NCI-H146 treated with DMSO at 0.1 percent for 48 hours (cell line): ENCODE data around the gene C4orf17.
"Not testable (repeated sequence)": the region's sequence is repeated elsewhere in the genome, so short reads cannot be mapped to it uniquely, and the experiment has no call there.

Source experiments
- DNase-seq: peaks from one replicate; lab custom pipeline; 2025; ENCODE audit not compliant: unreplicated experiment; lab: John Stamatoyannopoulos, UW

C4orf17 gene

DNA sequence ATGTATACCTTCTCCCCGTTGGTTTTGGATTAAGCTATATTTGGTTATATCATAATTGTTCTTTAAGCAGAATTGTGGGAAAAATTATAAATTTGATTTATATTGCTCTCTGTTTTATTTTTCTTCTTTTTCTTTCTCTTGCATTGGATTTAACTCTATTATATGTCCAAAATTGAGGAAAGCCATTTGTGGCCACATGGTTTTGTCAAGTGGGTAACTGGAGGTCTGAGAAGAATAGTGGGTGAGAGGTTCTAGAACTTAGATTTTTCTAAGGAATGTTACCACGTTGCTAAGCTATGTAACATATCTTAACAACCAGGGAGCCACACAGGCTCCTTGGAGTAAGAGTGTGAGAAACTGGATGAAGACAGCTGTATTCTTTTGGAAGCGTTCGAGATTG is at the start of gene C4orf17:
Gene C4orf17 (plus strand): TSS at position 301 of the 400 bp plus-strand sequence. CDS start 2,061 bp downstream, outside the sequence.
- DNase-seq, result no peak

DNA sequence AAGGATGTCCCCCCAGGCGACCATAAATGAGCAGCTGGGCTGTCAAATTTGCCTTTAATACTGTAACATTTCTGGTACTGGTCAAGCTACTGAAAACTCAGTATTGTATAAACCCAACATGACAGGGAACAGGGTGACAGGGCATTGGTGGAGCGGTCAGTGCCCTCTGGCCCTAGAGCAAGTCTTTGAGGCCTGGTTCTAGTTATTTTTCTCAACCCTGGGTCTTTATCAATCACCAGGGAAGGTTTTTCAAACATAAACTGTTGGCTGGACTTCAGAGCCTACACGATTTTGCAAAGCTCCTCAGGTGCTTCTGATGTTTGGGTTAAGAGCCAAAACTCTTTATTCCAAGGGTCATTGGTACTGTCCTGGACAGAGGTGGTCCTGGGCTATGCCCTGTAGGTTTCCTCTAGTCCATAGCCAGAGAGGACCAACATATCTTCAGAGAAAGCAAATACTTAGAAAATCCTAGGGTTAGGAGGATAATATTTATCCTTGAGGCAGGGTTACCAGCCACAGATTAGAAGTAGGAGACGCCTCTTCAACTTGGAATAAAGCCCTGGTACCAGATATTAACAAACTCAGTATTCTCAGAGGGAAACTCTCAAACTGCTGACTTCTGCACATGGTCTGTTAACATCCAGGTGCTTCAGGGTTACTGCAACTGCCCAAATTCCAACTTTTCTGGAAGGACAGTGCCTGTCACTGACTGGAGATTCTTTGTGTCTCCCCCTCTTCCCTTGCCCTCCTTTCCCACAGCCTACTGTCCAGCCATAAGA is 49.0 kb upstream of the C4orf17 start:
- DNase-seq, result no peak

DNA sequence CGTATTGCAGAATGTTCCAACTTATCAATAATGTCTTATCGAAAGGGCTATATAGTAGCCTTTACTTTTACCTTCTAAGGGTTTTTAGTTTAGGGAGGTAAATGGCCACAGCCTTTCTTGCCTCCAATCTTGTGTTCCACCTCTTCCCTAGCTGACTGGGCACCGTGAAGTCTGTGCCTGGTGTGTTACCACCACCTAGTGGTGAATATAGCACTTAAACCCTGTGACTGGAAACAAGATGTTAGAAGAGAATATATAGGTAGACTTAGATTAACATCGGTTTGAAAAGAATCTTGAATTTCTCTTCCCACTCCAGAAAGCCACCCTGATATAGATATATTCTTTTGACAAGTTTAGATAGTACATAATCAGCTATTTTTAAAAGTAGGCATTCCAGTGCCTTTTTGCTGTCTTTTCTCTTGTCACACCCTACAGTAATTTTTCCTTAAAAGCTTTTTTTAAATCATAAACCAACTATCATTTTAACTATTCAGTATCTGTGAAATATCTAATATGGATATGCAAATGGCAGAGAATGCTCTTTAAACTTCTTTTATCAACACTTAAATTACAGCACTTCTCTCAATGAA is 47.9 kb upstream of the C4orf17 start:
- no peak for DNase-seq

DNA sequence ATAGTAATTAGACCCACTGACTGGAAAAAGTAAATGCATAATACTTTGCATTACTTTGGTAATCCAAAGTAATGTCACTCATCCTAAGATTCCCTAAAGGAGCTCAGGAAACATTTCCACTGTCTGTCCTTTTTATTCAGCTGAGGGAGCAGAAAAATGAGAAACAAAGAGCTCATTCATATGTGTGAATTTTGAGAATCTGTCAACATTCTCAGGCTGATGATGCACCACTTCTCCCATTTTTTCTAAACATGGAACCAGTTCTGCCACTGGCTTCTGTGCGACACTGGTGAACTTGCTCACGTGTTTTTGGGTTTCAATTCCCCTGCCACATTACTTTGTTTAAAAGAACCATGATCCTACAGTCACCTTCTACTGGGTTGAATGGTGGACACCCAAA is 47.3 kb upstream of the C4orf17 start:
- no peak for DNase-seq

DNA sequence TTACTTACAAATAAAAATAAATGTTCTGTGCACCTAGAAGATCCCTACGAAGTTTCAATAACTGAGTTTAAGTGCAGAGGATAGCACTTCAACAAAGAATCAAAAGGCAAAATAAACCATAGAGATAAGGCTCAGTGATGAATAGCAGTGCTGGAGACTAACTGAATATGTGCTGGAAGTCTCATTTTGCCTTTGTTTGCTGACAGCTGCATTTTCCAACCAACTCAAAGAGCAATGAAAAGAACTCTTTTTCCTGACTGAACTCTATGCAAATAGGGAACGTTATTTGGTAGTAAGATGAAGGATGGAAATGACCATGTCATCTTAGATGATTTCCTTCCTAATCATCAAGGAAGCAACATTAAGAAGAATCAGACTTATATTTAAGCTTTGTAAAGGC is 42.9 kb upstream of the C4orf17 start:
- DNase-seq, result no peak

DNA sequence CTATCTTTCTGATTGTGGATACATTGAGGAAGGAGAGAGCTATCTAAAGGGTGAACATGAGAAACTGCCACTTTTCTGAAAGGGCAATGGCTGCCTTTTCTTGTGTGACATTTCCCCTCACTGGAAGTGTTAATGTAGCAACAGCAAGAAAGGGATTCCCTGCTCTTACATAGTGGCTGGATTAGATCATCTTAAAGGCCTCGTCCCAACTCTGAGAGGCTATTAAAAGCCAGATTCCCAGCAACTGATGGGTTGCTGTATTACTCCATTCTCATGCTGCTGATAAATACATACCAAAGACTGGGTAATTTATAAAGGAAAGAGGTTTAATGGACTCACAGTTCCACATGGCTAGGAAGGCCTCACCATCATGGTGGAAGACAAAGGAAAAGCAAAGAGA is 41.9 kb upstream of the C4orf17 start:
- no peak for DNase-seq

DNA sequence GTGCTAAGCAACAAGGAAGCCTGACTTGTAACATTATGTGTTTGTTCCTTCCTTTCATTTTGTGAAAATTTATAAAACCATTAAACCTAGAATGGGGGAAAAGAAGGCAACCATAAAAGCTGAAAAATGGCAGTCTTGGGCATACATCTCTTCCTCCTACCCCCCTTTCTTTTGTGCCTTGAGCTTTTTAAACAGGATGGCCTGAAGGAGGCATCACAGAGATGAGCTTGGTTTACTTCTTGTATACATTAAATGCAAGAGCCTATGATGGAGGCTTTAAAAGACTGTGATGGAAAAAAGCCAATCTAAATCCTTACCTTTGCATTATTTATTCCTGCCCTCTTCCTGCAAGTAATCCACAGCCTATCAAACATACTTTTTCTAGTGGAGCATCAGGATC is 39.5 kb upstream of the C4orf17 start:
- DNase-seq, result no peak

DNA sequence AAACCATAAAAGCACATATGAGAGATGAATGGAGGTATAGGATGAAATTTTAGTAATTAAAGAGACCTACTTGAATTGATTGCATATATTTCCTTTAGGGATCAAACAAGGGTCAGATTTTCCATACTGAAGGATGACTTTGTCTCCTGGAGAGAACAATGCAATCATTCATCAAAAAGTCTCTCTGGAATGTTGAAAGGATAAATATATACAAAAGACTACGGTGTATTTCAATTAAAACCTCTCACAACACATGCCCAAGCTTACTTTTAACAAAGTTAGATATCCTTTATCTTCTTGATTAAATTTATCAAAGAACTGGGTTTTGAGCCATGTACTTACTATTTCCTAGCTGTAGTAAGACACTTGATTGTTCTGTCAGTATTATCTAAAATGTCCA is 38.9 kb upstream of the C4orf17 start:
- no peak for DNase-seq

DNA sequence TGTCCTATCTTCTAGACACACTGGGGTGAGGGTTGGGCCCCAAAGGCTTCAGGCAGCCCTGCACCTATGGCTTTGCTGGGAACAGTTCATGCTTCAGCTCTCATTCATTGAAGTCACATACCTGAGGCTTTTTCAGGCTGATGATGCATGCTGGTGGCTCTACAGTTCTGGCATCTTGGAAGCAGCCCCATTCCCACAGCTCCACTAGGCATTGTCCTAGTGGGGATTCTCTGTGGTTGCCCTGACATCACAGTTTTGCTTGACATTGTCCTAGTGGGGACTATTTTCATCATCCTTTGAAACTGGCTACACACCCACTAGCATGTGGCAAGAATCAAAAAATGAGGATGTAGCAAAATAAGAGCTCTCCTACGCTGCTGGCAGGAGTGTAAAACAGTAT is 37.7 kb upstream of the C4orf17 start:
- DNase-seq, result no peak

DNA sequence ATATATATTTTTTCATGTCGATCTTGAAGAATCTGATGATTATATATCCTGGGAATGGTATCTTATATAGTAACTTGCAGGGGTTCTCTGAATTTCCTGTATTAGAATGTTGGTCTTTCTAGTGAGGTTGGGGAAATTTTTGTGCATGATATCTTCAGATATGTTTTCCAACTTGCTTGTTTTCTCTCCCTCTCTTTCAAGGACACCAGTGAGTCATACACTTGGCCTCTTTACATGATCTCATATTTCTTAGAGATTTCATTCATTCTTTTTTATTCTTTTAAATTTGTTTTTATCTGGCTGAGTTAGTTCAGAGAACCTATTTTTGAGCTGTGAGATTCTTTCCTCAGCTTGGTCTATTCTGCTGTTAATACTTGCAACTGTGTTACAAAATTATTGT is 27.2 kb upstream of the C4orf17 start:
- DNase-seq, result no peak

DNA sequence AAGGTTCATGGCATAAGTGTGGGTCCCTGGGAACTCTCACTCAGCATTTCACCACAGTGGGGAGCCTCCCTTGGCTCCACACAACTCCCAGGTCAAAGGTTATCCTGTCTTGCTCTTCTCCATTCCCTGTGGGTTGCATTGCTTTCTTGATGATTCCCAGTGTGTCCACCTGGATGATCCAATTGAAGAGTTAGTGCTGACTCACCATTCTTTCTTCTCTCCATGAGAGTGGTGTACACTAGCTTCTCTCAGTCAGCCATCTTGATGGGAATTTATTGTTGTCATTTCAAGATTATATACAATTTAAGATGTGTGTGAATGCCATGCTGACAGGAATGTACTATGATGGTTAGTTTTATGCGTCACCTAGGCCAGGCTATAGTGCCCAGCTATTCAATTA is 25.6 kb upstream of the C4orf17 start:
- no peak for DNase-seq

DNA sequence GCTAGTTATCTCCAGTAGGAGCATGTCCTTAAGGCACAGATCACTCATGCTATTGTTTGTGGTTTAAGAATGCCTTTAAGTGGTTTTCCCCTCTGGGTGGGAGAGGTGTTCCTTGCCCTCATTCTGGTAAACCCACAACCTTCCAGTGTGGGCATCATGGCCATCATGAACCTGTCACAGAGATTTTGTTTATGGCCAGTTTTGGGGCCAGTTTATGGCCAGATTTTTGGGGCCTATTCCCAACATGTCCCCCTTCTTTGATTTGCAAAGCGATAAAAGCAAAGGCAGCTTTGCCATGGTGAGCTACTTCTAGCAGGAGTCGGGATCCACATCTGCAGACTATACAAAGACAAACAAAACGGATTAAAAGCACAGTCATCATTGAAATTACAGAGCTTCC is 24.2 kb upstream of the C4orf17 start:
- not testable (repeated sequence) for DNase-seq

DNA sequence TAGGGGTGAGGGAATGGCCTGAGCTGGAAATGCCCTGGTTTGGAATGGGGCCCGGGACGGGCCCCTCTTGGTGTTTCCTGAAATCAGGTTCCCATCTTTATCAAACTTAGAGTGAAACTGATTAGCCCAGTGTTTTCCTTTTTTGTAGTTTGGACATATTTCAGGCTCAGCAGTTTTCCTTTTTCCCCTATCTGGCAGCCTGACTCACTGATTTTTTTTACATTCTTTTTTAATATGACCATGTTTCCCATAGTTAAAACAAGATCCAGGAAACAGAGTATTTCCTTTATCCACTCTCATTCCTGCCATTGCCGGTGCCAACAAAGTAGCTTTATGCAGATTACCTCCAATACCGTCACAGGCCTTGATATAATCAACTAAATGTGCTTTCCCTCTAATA is 20.5 kb upstream of the C4orf17 start:
- no peak for DNase-seq

DNA sequence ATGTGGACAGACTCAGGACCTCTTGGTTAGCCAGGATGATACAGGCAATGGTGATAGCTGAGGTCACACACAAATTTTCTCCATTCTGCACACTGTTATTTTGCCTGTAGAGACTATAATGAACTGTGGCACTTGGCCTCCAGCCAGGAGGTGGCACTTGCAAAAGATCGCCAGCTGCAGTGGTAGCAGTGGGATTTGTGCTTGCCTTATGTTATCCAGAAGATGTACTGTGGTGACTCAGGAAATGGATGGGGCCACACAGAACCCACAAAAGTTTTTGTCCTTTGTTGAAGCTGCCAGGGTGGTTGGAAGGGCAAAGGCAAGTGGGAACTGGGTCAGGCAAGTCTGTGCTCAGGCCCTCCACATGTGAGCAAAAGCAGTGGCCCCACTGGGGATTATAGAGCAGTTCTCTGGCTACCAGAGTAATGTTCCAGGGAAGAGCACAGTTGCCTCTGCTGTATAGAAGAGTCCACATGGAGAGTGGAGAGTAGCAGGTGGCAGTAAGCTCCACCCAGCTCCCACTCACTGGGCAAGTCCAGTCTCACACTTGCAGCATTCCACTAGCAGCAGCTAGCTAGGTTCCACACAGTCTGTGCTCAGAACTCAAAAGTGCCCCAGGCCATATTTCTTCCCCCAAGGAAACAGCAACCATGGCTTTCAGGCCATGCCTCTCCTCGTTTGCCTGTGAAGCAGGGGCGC is 5.9 kb upstream of the C4orf17 start:
- no peak for DNase-seq

DNA sequence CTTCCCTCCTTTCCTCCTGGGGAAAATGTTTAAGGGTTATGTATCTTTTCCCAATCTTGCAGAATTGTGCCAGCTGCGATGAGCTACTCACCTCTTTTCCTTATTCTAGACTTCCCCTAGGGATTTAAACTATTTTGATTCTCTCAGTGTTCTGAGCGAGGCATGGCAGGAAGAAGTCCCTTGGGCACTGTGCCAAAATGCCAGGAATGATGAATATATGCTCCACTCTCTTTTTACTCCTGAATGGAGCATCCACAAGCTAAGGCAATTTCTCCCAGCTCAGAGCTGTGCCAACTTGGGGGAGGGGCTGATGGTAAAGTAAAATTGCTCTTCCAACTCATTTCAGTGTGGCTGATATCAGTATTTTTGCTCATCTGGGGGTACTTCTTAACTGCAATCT is 4.0 kb upstream of the C4orf17 start:
- no peak for DNase-seq

DNA sequence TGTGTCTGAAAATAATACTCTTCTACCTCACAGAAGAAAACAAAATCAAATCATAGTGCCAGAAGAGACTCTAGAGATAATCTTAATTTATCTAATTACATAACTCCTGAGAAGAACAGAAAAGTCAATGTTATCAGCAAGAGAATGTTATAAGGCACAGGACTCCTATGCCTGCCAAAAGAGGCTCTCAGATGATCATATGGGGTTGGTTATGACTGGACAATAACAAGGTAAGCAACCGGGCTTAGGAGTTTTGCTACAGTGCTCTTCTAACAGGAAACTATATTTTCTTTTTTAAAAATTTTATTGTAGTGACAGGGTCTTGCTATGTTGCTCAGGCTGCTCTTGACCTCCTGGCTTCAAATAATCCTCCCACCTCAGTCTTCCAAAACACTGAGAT is 3.5 kb upstream of the C4orf17 start:
- DNase-seq, result no peak

DNA sequence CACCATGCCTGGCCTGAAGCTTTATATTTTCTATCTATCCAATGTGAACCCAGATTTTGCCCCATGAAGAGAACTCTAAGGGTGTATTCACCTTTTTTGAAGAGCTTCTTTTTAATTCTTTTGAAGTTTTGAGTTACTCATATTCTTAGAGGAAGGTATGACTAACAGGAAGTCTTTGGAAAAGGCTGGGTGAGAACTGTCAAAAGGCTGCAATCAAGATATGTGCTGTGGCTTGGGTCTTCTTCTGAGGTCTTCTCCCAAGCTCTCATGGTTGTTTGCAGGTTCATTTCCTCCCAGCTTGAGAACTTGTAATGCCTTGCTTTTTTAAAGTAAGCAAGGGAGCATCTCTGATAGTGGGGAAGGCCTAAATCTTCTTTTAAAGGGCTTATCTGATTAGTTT is 3.1 kb upstream of the C4orf17 start:
- no peak for DNase-seq

DNA sequence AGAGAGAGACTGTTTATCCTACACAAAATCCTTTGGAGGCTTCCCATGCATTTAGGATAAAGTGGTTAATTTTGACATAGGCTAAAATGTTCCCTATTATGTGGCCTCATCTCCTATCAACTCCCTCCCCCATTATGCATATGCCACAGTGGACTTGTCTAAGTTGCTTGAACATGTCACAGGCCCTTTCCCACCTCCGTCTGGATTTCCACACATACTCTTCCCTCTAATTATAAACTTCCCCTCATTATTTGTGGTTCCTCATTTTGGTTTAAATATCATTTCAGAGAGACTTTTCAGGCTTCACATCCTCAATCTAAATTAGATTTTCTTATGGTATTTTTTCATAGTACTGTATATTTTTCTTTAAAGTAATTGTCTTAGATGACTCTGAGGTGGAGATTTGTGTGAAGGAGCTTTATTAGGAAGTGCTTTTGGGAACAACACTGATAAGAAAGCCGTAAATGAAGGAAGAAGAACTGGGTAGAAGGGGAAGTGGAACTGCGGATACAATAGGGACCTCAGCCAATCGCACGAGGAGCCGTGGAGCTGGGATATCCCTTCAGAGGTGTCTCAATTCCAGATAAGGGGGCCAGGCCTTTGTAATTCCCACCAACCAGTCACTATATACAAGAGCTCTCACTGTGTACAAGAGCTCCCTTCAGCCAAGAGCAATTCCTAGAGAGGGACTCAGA is 7.9 kb downstream of the C4orf17 start:
- DNase-seq, result no peak

DNA sequence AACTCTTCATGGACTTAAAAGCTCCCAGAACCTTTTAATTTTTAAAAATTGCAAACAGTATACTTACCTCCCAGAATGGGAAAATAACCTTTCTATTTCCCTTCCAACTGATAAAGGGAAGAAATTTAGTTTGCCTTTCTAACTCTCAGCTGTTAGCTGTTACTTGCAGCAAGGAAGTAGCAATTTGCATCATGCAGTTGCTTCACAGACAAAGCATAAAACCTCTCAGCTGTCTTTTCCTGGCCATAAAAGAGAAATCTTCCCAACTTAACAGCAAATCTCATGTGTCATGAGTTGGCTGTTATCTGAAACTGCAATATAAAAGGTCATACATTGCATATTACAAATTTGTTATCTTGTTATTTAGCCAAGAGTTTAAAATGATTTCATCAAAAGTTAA is 18.4 kb downstream of the C4orf17 start:
- DNase-seq, result no peak

DNA sequence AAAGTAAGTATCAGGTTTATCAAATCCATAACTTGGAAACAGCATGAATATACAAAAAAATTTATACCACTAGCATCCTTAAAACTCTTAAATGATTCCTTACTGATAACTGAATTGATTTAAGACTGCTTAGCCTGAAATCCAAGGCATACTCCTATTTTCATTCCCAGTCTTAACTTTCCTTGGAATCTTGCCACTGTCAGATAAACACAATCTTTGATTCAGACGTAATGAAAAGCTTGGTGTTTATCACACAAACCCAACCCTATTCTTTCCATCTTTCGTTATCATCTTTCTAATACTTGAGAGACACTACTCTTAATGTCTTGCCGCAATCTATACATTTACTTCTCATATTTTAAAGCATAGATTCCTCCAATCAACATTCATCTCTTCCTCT is 19.1 kb downstream of the C4orf17 start:
- no peak for DNase-seq

DNA sequence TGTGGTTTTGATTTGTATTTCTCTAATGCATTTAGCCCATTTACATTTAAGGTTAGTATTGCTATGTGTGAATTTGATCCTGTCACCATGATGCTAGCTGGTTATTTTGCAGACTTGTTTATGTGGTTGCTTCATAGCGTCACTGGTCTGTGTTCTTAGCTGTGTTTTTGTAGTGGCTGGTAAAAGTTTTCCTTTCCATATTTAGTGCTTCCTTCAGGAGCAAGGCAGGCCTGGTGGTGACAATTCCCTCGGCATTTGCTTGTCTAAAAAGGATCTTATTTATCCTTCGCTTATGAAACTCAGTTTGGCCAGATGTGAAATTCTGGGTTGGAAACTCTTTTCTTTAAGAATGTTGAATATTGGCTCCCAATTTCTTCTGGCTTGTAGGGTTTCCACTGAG is 23.9 kb downstream of the C4orf17 start:
- DNase-seq, result not testable (repeated sequence)

DNA sequence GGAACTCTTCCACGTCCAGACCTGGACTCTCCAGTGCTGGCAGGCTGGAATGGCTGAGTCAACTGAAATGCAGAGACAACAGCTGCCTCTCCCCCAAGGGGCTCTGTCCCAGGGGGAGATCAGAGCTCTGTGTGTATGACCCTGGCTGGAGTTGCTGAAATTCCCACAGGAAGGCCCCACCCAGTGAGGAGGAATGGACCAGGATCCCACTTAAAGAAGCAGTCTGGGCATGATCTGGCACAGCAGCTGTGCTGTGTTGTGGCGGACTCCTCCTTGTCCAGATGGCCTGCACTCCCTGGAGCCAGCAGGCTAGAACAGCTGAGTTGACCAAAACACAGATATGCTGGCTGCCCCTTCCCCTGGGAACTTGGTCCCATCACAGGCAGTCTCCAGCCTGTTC is 25.4 kb downstream of the C4orf17 start:
- DNase-seq, result no peak
